Activated B cell treated with CpG ODN at 0.5 μM for 24 hours (primary cell): ENCODE measurements around the gene NUDT2. TPM values are rescaled to one million over a fixed set of nuclear protein-coding genes. Genes with fewer than 3 reads are reported as not detected.

Experiments
- ATAC-seq: fragments of 200-7000 bp; cut with Tn5 transposase; one replicate; pipeline ENCODE4 v1.10.0; 2021; ENCODE audit warnings: low read depth, mild to moderate bottlenecking, moderate library complexity
- CTCF ChIA-PET: fragments of 350-600 bp; sonication (Branson Sonifier 250); formaldehyde crosslinking; loops from one replicate; lab custom pipeline; 2021; ENCODE audit warnings: antibody characterized with exemption; lab: Charles Lee
- POLR2A ChIA-PET: fragments of 350-600 bp; sonication (Branson Sonifier 250); formaldehyde crosslinking; loops from one replicate; lab custom pipeline; 2021; ENCODE audit warnings: antibody characterized with exemption; lab: Charles Lee
- DNase-seq: peaks from one replicate; pipeline ENCODE4 v3.0.0; 2022
- H3K27ac Mint-ChIP-seq: one replicate; pipeline ENCODE4 v1.8.0; 2020; ENCODE audit warnings: mixed read lengths
- H3K27me3 Mint-ChIP-seq: one replicate; pipeline ENCODE4 v1.8.0; 2021; ENCODE audit warnings: mixed read lengths
- H3K36me3 Mint-ChIP-seq: one replicate; pipeline ENCODE4 v1.8.0; 2021; ENCODE audit warnings: low read depth, mixed read lengths
- H3K4me1 Mint-ChIP-seq: one replicate; pipeline ENCODE4 v1.8.0; 2021; ENCODE audit warnings: mixed read lengths
- H3K4me3 Mint-ChIP-seq: one replicate; pipeline ENCODE4 v1.8.0; 2020; ENCODE audit warnings: mild to moderate bottlenecking, mixed read lengths
- H3K9me3 Mint-ChIP-seq: one replicate; pipeline ENCODE4 v1.8.0; 2020; ENCODE audit warnings: mixed read lengths
- CTCF ChIP-seq: fragments of 200-600 bp; IDR thresholded peaks from one replicate; pipeline ENCODE4 v1.8.0; 2022; ENCODE audit warnings: antibody characterized with exemption, mild to moderate bottlenecking
- intact Hi-C: fragments of 100-400 bp; cut with micrococcal nuclease; formaldehyde crosslinking; loops from one replicate; pipeline ENCODE4 v1.15.1; 2024
- total RNA-seq: library from RNA; stranded (reverse); gene quantifications from 2 replicates; pipeline ENCODE4 v1.2.3, GENCODE V29; 2022

The NUDT2 gene
- total RNA-seq, 1 donor from 2014 or later, result 19.7 TPM

GRCh38 chr9:34383904-34384303 is 54.5 kb downstream of the NUDT2 start:
- CTCF ChIA-PET, result no interaction called here
- no peak for DNase-seq
- intact Hi-C loops, result no loop called here
- no peak for TF ChIP-seq CTCF
- no peaks in the 10 kb centered on the region for H3K36me3 Mint-ChIP-seq
- ATAC-seq, result no peak
- H3K4me3 Mint-ChIP-seq, result no peak overlapping the region
- POLR2A ChIA-PET, result no interaction called here
- peaks cover 26% of the 10 kb centered on the region for H3K4me1 Mint-ChIP-seq
- H3K27ac Mint-ChIP-seq, result no peak overlapping the region
- no peaks in the 10 kb centered on the region for H3K9me3 Mint-ChIP-seq
- H3K27me3 Mint-ChIP-seq, result peaks cover 2% of the 10 kb centered on the region

- Mint-ChIP-seq H3K9me3 (no peaks in the 10 kb centered on the region), H3K4me1 (peaks cover 20% of the 10 kb centered on the region), H3K36me3 (no peaks in the 10 kb centered on the region), H3K27me3 (peaks cover 2% of the 10 kb centered on the region), H3K4me3 (no peak overlapping the region), H3K27ac (no peak overlapping the region)
- DNase-seq, result no peak
- intact Hi-C loops, result no loop called here
- ATAC-seq, result no peak
- ChIA-PET CTCF (no interaction called here), POLR2A (no interaction called here)
- TF ChIP-seq CTCF, result no peak
Measured at GRCh38 chr9:34384368-34385165, 55.2 kb downstream of the NUDT2 start.

GRCh38 chr9:34385561-34386230 is 56.3 kb downstream of the NUDT2 start:
- Mint-ChIP-seq H3K4me3 (no peak overlapping the region), H3K36me3 (no peaks in the 10 kb centered on the region), H3K27ac (no peak overlapping the region), H3K27me3 (peaks cover 3% of the 10 kb centered on the region), H3K9me3 (no peaks in the 10 kb centered on the region), H3K4me1 (peaks cover 9% of the 10 kb centered on the region)
- intact Hi-C loops, result no loop called here
- POLR2A ChIA-PET, result no interaction called here
- ATAC-seq (no peak), DNase-seq (no peak)
- no peak for TF ChIP-seq CTCF
- CTCF ChIA-PET, result no interaction called here

- DNase-seq, result no peak
- ChIA-PET CTCF (no interaction called here), POLR2A (no interaction called here)
- H3K4me1 Mint-ChIP-seq, result no peaks in the 10 kb centered on the region
- TF ChIP-seq CTCF, result no peak
- peaks cover 8% of the 10 kb centered on the region for H3K27me3 Mint-ChIP-seq
- H3K9me3 Mint-ChIP-seq, result no peaks in the 10 kb centered on the region
- no peak overlapping the region for H3K27ac Mint-ChIP-seq
- intact Hi-C loops, result no loop called here
- H3K4me3 Mint-ChIP-seq, result no peak overlapping the region
- H3K36me3 Mint-ChIP-seq, result no peaks in the 10 kb centered on the region
- ATAC-seq, result no peak
Measured at GRCh38 chr9:34386656-34387055, 57.3 kb downstream of the NUDT2 start.

- Mint-ChIP-seq H3K27ac (no peak overlapping the region), H3K27me3 (peaks cover 8% of the 10 kb centered on the region), H3K36me3 (no peaks in the 10 kb centered on the region), H3K4me3 (no peak overlapping the region), H3K4me1 (no peaks in the 10 kb centered on the region), H3K9me3 (no peaks in the 10 kb centered on the region)
- DNase-seq (no peak), ATAC-seq (no peak)
- intact Hi-C loops, result no loop called here
- ChIA-PET CTCF (no interaction called here), POLR2A (no interaction called here)
- TF ChIP-seq CTCF, result no peak
Measured at GRCh38 chr9:34387239-34387638, 57.9 kb downstream of the NUDT2 start.
